ENCODE measurements around the gene MRPL4.
A peak's percentile ranks its signal among the peaks of the same experiment; 100 is the strongest.

Gene MRPL4

GRCh38 chr19:10226021-10226375, 26.0 kb upstream of the MRPL4 start:
- Histone ChIP-seq H3K27me3 (ENCODE audit: insufficient read depth, low read length) (no peaks in the 10 kb centered on the region), H3K27ac (ENCODE audit: low read depth, low read length, poor library complexity, severe bottlenecking) (peak overlapping the region; percentile 98), H3K9me3 (ENCODE audit: low read length) (no peaks in the 10 kb centered on the region), H2AFZ (ENCODE audit: low read length) (no peak overlapping the region), H3K79me2 (ENCODE audit: insufficient read depth, low read length) (peaks cover 51% of the 10 kb centered on the region), H4K20me1 (ENCODE audit: insufficient read depth, low read length) (no peaks in the 10 kb centered on the region), H3K9ac (ENCODE audit: low read length) (peak overlapping the region; percentile 38; the same call in 1 of the 2 replicates), H3K4me2 (ENCODE audit: low read length) (peak overlapping the region; percentile 47; the same call in 1 of the 2 replicates), H3K4me1 (ENCODE audit: insufficient read depth, low read length, severe bottlenecking) (peaks cover 76% of the 10 kb centered on the region), H3F3A (ENCODE audit: insufficient read depth, low read length) (no peaks in the 10 kb centered on the region), H3K36me3 (ENCODE audit: insufficient read depth, low read length) (peaks cover 62% of the 10 kb centered on the region), H3K9me2 (ENCODE audit: low read depth, low read length) (no peaks in the 10 kb centered on the region), H3K4me3 (ENCODE audit: low read depth, low read length, poor library complexity, severe bottlenecking) (no peak overlapping the region)
- no peak for TF ChIP-seq EZH2 (IDR thresholded peaks at IDR 0.05; ENCODE audit: borderline replicate concordance, low read length)
- TF ChIP-seq CTCF (IDR thresholded peaks at IDR 0.05; ENCODE audit: low read length), result no peak

- Histone ChIP-seq H3K79me2 (ENCODE audit: insufficient read depth, low read length) (peaks cover 52% of the 10 kb centered on the region), H3F3A (ENCODE audit: insufficient read depth, low read length) (peaks cover under 1% of the 10 kb centered on the region; the same call in 1 of the 2 replicates), H3K9ac (ENCODE audit: low read length) (peak overlapping the region; percentile 38; the same call in 1 of the 2 replicates), H3K27me3 (ENCODE audit: insufficient read depth, low read length) (no peaks in the 10 kb centered on the region), H3K4me1 (ENCODE audit: insufficient read depth, low read length, severe bottlenecking) (peaks cover 72% of the 10 kb centered on the region), H3K4me2 (ENCODE audit: low read length) (peak overlapping the region; percentile 61), H3K4me3 (ENCODE audit: low read depth, low read length, poor library complexity, severe bottlenecking) (peak overlapping the region; percentile 42), H3K9me2 (ENCODE audit: low read depth, low read length) (no peaks in the 10 kb centered on the region), H3K27ac (ENCODE audit: low read depth, low read length, poor library complexity, severe bottlenecking) (peak overlapping the region; percentile 98), H3K36me3 (ENCODE audit: insufficient read depth, low read length) (peaks cover 59% of the 10 kb centered on the region), H3K9me3 (ENCODE audit: low read length) (no peaks in the 10 kb centered on the region), H2AFZ (ENCODE audit: low read length) (no peak overlapping the region), H4K20me1 (ENCODE audit: insufficient read depth, low read length) (no peaks in the 10 kb centered on the region)
- TF ChIP-seq EZH2 (IDR thresholded peaks at IDR 0.05; ENCODE audit: borderline replicate concordance, low read length), result no peak
- TF ChIP-seq CTCF (IDR thresholded peaks at IDR 0.05; ENCODE audit: low read length), result no peak
Observed at GRCh38 chr19:10226376-10227025, 25.5 kb upstream of the MRPL4 start.

DNA sequence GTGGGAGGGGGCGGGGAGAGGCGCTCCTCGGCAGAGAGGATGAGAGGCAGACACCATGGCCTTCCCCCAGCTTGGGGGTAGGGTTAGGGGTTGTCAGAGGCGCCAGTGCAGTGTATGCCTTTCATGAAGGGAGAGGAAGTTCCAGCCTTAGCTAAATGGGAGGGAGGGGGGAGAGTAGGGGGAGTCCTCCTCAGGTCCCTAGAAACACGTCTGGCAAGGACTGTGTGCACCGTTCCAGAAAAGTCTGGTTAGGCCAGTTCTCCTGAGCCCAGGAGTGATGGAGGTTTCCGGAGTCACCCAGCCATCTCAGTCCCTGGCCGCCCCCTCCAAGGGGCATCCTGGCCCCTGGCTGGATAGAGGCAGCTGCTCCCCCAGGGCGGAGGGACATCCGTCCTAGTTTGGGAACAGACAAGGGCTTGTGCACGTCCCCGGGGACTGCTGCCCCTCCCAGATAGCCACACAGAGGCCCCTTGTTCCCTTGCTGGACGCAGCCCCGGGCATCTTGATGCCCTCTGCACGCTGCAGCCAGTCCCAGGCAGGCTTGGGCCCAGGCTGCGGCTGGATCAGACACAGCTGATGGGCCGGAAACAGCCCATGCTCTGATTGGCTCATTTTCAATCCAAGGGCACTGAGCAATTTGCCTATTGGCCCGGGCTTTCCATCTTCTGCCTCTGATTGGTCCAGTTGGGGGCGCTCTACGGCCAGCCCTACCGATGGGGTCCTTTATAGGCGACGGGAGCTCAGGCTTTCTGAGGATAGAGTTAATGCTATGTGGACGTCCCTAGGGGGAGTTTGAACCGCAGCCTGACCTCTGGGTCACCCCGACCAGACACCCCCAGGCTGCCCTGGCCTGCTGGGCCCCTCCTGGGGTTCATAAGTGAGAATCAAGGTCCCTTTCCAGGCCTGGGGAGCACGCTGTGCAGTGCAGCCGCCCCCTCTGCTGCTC, 24.7 kb upstream of the MRPL4 start:
- no peaks in the 10 kb centered on the region for H3K9me3 ChIP-seq (ENCODE audit: low read length)
- H3K9me2 ChIP-seq (ENCODE audit: low read depth, low read length), result no peaks in the 10 kb centered on the region
- peaks cover 54% of the 10 kb centered on the region for H3K79me2 ChIP-seq (ENCODE audit: insufficient read depth, low read length)
- H3K9ac ChIP-seq (ENCODE audit: low read length), result peak overlapping the region; percentile 16; the same call in 1 of the 2 replicates
- peaks cover 59% of the 10 kb centered on the region for H3K36me3 ChIP-seq (ENCODE audit: insufficient read depth, low read length)
- no peak overlapping the region for H2AFZ ChIP-seq (ENCODE audit: low read length)
- H3K27me3 ChIP-seq (ENCODE audit: insufficient read depth, low read length), result no peaks in the 10 kb centered on the region
- peak overlapping the region; percentile 42 for H3K4me3 ChIP-seq (ENCODE audit: low read depth, low read length, poor library complexity, severe bottlenecking)
- peak overlapping the region; percentile 98 for H3K27ac ChIP-seq (ENCODE audit: low read depth, low read length, poor library complexity, severe bottlenecking)
- H4K20me1 ChIP-seq (ENCODE audit: insufficient read depth, low read length), result no peaks in the 10 kb centered on the region
- peaks cover 4% of the 10 kb centered on the region; the same call in 1 of the 2 replicates for H3F3A ChIP-seq (ENCODE audit: insufficient read depth, low read length)
- TF ChIP-seq CTCF (IDR thresholded peaks at IDR 0.05; ENCODE audit: low read length), result peak; percentile 63; the same call in 1 of the 2 replicates
- TF ChIP-seq EZH2 (IDR thresholded peaks at IDR 0.05; ENCODE audit: borderline replicate concordance, low read length), result no peak
- peaks cover 72% of the 10 kb centered on the region for H3K4me1 ChIP-seq (ENCODE audit: insufficient read depth, low read length, severe bottlenecking)
- H3K4me2 ChIP-seq (ENCODE audit: low read length), result peak overlapping the region; percentile 61

All from OCI-LY1 (cell line).